Adrenal gland (tissue), 12 donors: Measurements from ENCODE around the gene SPTBN4. TPM values are rescaled to one million over a fixed set of nuclear protein-coding genes. Genes with fewer than 3 reads are reported as not detected.

Source experiments
- DNase-seq, 7 donors: peaks; one replicate each; pipeline ENCODE4 v3.0.0-alpha.2; 2019 to 2020
- H3K27ac ChIP-seq, 5 donors: fragments of 200-600 bp; sonication (generic) in 4 of 5; 1 replicate in 3 of 5; 2 replicates in 2 of 5; pipeline versions ENCODE4 v1.5.1 to v1.8.0; 2016 to 2020; ENCODE audit warnings: mild to moderate bottlenecking in 1 of 5
- H3K27me3 ChIP-seq: fragments of 200-600 bp; 2 replicates; pipeline ENCODE4 v1.8.0; 2021
- H3K36me3 ChIP-seq, 2 donors: fragments of 200-600 bp; replicated peaks in 1 of 2; 1 replicate in 1 of 2; 2 replicates in 1 of 2; pipeline versions ENCODE4 v1.5.1 to v1.8.0; 2018 to 2022
- H3K4me1 ChIP-seq, 2 donors: fragments of 200-600 bp; replicated peaks in 1 of 2; 1 replicate in 1 of 2; 2 replicates in 1 of 2; pipeline versions ENCODE4 v1.5.1 to v1.8.0; 2018 to 2021
- H3K4me3 ChIP-seq, 4 donors: fragments of 200-600 bp; sonication (generic) in 3 of 4; one replicate each; pipeline ENCODE4 v1.5.1; 2016 to 2018
- H3K9me3 ChIP-seq, 3 donors: fragments of 200-600 bp; sonication (generic) in 1 of 3; replicated peaks in 1 of 3; 1 replicate in 2 of 3; 2 replicates in 1 of 3; pipeline versions ENCODE4 v1.5.1 to v1.8.0; 2016 to 2021
- CTCF ChIP-seq, 6 experiments: fragments of 450-650 bp in 4 of 6; fragments of 200-600 bp in 2 of 6; sonication (generic) in 1 of 6; IDR thresholded peaks; 1 replicate in 5 of 6; 2 replicates in 1 of 6; pipeline versions ENCODE4 v1.5.1 to v1.8.0; 2016 to 2021; ENCODE audit warnings: antibody characterized with exemption in 6 of 6, mild to moderate bottlenecking in 2 of 6, moderate library complexity in 1 of 6
- POLR2A ChIP-seq, 2 donors: fragments of 450-650 bp; IDR thresholded peaks; one replicate each; pipeline ENCODE4 v1.6.1; 2017; ENCODE audit warnings: antibody characterized with exemption in 2 of 2, mild to moderate bottlenecking in 2 of 2, moderate library complexity in 1 of 2
- WGBS, 4 donors: extraction: QIAGEN DNeasy Blood & Tissue Kit in 2 of 4; methylation state at CpG; one replicate each; pipeline versions ENCODE4 v1.1.5 to v1.1.7; 2013 to 2017; 5-methylcytosine and 5-hydroxymethylcytosine counted together
- intact Hi-C, 2 donors: fragments of 100-400 bp; cut with DNase I; formaldehyde crosslinking; loops; one replicate each; pipeline versions ENCODE4 v1.14.1 to v1.15.0; 2022 to 2023
- polyA plus RNA-seq, 3 donors: library from polyadenylated mRNA; stranded (reverse); fragments of 200-250 nt in 2 of 3; fragments of 350-450 nt in 1 of 3; fragmentation: Illumina TruSeq in 1 of 3; extraction: RNeasy Lipid Tissue Mini Kit (QIAGEN cat#74804) in 1 of 3; gene quantifications; one replicate each; pipeline ENCODE4 v1.2.3, GENCODE V29; 2013 to 2014
- total RNA-seq, 9 donors: library from RNA; depleted of rRNA in 4 of 9; stranded (reverse); fragments of >200 nt in 4 of 9; fragments of 120-200 nt in 1 of 9; fragmentation: NEBNext Ultra II Directional in 1 of 9; extraction: Animal tissue kit (Norgen Biotek cat#: 25700) in 1 of 9; gene quantifications; one replicate each; pipeline versions ENCODE4 v1.1.0 to v1.2.4, GENCODE V29; 2013 to 2023
- donor health status: healthy with polysubstance abuse.
- donor health status: Bipolar disorder and iron deficiency.
- donor health status: DM: yes; HTN: yes; CAD: no.
- donor health status: DM: no; HTN: no; CAD: no.
- donor health status: DM: no; HTN: no; CAD: no.
- donor health status: DM: yes; HTN: yes; CAD: no.

The SPTBN4 gene
- total and polyA plus RNA-seq, 12 donors: 0.91 to 46.7 (median 3.3) TPM

GRCh38 chr19:40464059-40465024 lies 2.5 kb upstream of the SPTBN4 start:
- intact Hi-C loops: loop anchor here in 1 of 2 donors (10.0 kb wide), 1 partner anchor 130 kb away; no protein-coding TSS in a partner anchor

GRCh38 chr19:40465025-40465556 lies 1.7 kb upstream of the SPTBN4 start:
- peak in 4 of 7 donors; percentile 73 to 81 (median 76) for DNase-seq

More at GRCh38 chr19:40464059-40465024, 2.5 kb upstream of the SPTBN4 start:
- DNase-seq: peak; percentile 90 to 97 (median 92)
- Histone ChIP-seq H3K4me1 (peaks cover 25 to 29% of the 10 kb centered on the region in 2 donors), H3K4me3 (peak overlapping the region in 2 of 4 donors; percentile 63 to 78), H3K36me3 (no peaks in the 10 kb centered on the region), H3K27me3 (no peaks in the 10 kb centered on the region), H3K9me3 (no peaks in the 10 kb centered on the region), H3K27ac (peak overlapping the region; percentile 86 to 97 (median 92))
- 18 to 23% (median 20%) methylated on average over 9 to 11 of the region's 11 CpGs for WGBS, 4 donors
- peak; percentile 84 to 95 (median 90) for TF ChIP-seq CTCF (IDR thresholded peaks at IDR 0.05)
- TF ChIP-seq POLR2A (IDR thresholded peaks at IDR 0.05): peak in 1 of 2 donors; percentile 23

GRCh38 chr19:40465557-40466218 lies 1.1 kb upstream of the SPTBN4 start, which contains the start of gene BLVRB:
BLVRB (minus strand) TSS chr19:40465745; CDS start chr19:40465688, 57 bp downstream.
- WGBS, 4 donors: 0% methylated on average over 2 to 54 of the region's 54 CpGs
- no peaks in the 10 kb centered on the region for H3K27me3 ChIP-seq
- H3K4me1 ChIP-seq: peaks cover 25 to 29% of the 10 kb centered on the region in 2 donors
- H3K36me3 ChIP-seq: no peaks in the 10 kb centered on the region
- H3K27ac ChIP-seq: peak within 1 kb of the TSS; percentile 86 to 97 (median 92)
- no peaks in the 10 kb centered on the region for H3K9me3 ChIP-seq
- TF ChIP-seq CTCF (IDR thresholded peaks at IDR 0.05) (peak in 1 of 6 experiments; percentile 22), POLR2A (IDR thresholded peaks at IDR 0.05) (peak; percentile 44 to 94)
- intact Hi-C loops: loop anchor here in 1 of 2 donors (10.0 kb wide), 1 partner anchor 129 kb away; no protein-coding TSS in a partner anchor
- H3K4me3 ChIP-seq: peak within 1 kb of the TSS; percentile 54 to 84 (median 70)
- DNase-seq: peak; percentile 99 to 100 (median 100)

More at GRCh38 chr19:40465025-40465556, 1.7 kb upstream of the SPTBN4 start:
- Histone ChIP-seq H3K4me3 (peak overlapping the region; percentile 54 to 84 (median 70)), H3K36me3 (no peaks in the 10 kb centered on the region), H3K4me1 (peaks cover 25 to 29% of the 10 kb centered on the region in 2 donors), H3K27me3 (no peaks in the 10 kb centered on the region), H3K9me3 (no peaks in the 10 kb centered on the region), H3K27ac (peak overlapping the region; percentile 86 to 97 (median 92))
- intact Hi-C loops: loop anchor here in 1 of 2 donors (10.0 kb wide), 1 partner anchor 130 kb away; no protein-coding TSS in a partner anchor
- TF ChIP-seq CTCF (IDR thresholded peaks at IDR 0.05) (no peak), POLR2A (IDR thresholded peaks at IDR 0.05) (no peak)
- WGBS, 4 donors: 11 to 17% (median 14%) methylated on average over 8 to 11 of the region's 11 CpGs
